ENCODE measurements around the gene FSTL1.

- no peak for TF ChIP-seq EZH2phosphoT487 (IDR thresholded peaks at IDR 0.05; ENCODE audit: low read depth)
- no peak for TF ChIP-seq CTCF (IDR thresholded peaks at IDR 0.05; ENCODE audit: low read depth, low read length)
These were observed 18.6 kb upstream of the FSTL1 start for GRCh38 chr3:120469440-120469839.
